AG09319 (cell line): ENCODE measurements around the gene PLA2G2E.

ENCODE experiments used
- DNase-seq: peaks from one replicate; pipeline ENCODE4 v3.0.0-alpha.2; 2010; ENCODE audit warnings: low read depth; ENCODE audit errors: extremely low read depth
- TF ChIP-seq, protein P1 (sequence below): IDR thresholded peaks from 2 replicates; pipeline ENCODE4 v1.5.1; 2011; ENCODE audit warnings: low read depth, mild to moderate bottlenecking, inconsistent platforms, low read length, moderate library complexity

The PLA2G2E gene

DNA sequence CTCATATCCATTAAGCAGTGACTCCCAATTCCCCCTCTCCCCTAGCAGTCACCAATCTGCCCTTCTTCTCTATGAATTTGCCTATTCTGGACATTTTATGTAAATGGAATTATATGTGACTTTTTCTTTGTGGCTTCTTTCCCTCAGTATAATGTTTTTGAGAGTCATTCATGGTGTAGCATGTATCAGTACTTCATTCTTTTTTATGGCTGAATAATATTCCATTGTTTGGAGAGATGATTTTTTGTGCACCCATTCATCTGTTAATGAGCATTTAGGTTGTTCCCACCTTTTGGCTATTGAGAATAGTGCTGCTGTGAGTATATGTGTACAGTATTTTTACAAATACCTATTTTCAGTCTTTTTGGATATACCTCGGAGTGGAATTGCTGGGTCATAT, 21.8 kb downstream of the PLA2G2E start:
- TF ChIP-seq, protein P1, sequence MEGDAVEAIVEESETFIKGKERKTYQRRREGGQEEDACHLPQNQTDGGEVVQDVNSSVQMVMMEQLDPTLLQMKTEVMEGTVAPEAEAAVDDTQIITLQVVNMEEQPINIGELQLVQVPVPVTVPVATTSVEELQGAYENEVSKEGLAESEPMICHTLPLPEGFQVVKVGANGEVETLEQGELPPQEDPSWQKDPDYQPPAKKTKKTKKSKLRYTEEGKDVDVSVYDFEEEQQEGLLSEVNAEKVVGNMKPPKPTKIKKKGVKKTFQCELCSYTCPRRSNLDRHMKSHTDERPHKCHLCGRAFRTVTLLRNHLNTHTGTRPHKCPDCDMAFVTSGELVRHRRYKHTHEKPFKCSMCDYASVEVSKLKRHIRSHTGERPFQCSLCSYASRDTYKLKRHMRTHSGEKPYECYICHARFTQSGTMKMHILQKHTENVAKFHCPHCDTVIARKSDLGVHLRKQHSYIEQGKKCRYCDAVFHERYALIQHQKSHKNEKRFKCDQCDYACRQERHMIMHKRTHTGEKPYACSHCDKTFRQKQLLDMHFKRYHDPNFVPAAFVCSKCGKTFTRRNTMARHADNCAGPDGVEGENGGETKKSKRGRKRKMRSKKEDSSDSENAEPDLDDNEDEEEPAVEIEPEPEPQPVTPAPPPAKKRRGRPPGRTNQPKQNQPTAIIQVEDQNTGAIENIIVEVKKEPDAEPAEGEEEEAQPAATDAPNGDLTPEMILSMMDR = no peak

DNA sequence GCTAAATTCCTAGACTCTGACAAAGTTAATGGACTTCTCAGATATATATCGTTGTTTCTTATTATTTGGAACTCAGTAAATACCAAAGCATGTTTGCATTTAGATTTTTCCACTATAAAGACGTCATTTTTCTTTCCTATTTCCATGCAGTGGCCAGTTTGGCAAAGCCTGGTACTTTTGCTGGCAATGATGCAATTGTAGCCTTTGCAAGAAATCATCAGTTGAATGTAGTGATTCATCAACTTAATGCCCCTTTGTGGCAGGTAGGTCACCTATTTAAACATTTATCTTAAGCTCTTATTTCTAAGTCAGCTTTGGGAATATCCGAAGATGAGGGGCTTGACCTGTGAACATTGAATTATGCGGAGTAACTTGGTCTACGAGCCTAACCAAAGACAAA, 29.2 kb downstream of the PLA2G2E start:
- no peak for DNase-seq
- TF ChIP-seq, protein P1 = no peak

More for the DNA sequence above, 21.8 kb downstream of the PLA2G2E start:
- DNase-seq = no peak

DNA sequence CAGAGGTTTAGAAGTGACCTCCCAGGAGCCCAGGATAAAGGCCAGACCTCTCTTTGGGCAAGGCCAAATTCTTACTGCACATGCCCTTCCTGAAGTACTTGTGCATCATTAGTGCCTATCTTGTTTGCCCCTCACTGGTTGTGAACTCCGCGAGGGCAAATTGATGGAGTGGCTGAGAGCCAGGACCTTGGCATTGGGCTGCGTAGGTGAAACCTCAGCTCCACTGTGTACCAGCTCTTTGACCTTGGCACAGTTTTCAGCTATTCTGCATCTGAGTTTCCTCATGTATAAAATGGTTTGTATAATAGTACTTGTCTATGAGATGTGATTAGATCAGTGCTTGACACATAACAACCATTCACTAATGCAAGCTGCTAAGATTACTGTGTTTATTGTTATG, 29.7 kb downstream of the PLA2G2E start:
- DNase-seq = no peak
- TF ChIP-seq, protein P1 = no peak

DNA sequence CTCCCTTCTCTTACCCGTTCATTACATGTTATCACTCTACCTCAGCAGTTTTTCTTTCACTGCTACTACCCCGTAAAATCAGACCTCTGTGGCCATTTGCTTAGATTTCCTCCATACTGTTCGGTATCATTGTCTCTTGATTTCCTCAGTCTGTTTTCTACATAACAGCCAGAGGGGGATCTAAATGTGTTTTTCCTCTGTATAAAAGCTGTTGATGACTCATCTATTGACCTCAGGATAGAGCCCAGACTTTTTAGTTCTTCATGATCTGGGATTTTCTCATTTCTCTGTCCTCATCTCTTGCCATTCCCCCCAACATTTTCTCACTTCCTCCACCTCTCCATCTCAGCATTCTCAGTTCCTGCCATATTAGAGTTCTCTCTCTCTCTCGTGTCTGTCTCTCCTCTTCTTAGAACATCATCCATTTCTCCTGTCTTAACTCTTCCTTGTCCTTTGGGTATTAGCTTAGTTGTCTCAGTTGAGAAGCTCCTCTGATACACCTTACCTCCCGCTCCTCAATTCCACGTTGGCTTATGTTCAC, 30.7 kb downstream of the PLA2G2E start:
- DNase-seq = no peak
- TF ChIP-seq, protein P1 = no peak

DNA sequence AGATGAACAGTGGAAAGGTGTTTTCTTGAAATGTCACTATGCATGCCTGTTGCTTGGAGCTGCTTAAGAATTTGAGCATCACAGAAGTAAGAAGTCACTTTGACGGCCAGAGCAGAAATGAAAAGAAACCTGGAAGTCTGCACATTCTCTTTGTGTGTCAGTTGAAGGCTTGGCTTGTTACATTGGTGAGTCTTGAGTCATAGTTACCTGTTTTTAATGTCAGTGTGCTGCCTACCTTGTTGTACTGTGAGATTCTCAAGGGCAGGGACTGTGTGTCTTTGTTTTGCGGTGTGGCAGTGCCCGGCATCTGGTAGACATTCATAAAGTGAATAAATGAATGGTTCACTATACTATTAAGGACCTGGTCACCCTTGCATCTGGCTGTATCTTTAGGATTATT, 31.3 kb downstream of the PLA2G2E start:
- no peak for DNase-seq

DNA sequence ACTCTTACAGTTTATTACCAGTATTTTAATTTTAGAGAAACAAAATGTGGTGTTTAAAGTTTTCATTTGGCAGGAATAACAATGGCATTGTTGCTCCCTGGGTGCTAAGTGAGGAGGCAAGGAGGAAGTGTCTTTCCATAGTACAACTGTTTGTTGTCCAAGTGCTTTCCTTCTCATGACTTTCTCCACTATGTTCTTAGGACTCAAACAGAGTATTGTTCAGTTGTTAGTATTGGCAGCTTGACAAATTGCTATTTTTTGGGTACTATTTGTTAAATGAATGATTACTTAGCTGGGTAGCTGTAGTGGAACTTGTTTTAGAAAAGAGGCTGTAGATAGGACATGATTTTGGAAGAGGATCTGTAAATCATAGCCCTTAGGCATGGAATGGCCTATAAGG, 33.8 kb downstream of the PLA2G2E start:
- TF ChIP-seq, protein P1 = no peak
- no peak for DNase-seq

More for the DNA sequence above, 31.3 kb downstream of the PLA2G2E start:
- TF ChIP-seq, protein P1 = no peak

DNA sequence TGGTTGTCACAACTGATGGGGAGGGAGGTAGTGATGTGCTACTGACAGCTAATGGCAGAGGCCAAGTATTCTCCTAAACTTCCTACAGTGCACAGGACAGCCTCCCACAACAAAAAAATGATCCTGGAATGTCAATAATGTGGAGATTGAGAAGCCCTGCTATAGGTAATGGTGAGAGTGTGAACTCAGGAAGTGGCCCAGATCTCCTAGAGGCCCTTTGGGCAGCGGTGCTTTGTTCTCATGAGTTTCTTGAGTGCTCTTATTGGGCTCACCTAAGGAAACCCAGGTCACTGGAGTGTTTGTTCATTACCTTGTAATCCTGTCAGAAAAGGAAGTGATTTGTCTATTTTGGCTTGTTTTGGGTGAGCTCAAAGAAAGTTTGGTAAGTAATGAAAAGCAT, 35.3 kb downstream of the PLA2G2E start:
- TF ChIP-seq, protein P1 = no peak
- DNase-seq = no peak
